Neural cell (in vitro differentiated cells): ENCODE measurements around the gene ECEL1. TPM values are rescaled to one million over a fixed set of nuclear protein-coding genes. Genes with fewer than 3 reads are reported as not detected.

Source experiments
- H2AFZ ChIP-seq: fragments of 200-600, 300-800 bp; sonication (generic), shearing (Covaris generic); 2 replicates; pipeline ENCODE4 v1.6.0; 2014; ENCODE audit warnings: low read depth, mild to moderate bottlenecking, antibody characterized with exemption, low read length, moderate library complexity
- H3F3A ChIP-seq: fragments of 200-600 bp; shearing (Covaris generic); 2 replicates; pipeline ENCODE4 v1.6.1; 2016; ENCODE audit warnings: mild to moderate bottlenecking, moderate library complexity, mixed read lengths, antibody characterized with exemption, low read length; ENCODE audit not compliant: insufficient read depth, poor library complexity, severe bottlenecking
- H3K27ac ChIP-seq: fragments of 200-600, 300-800 bp; sonication (generic), shearing (Covaris generic); 2 replicates; pipeline ENCODE4 v1.5.1; 2014; ENCODE audit warnings: mild to moderate bottlenecking, low read length, moderate library complexity
- H3K27me3 ChIP-seq: fragments of 300-800, 200-600 bp; sonication (generic), shearing (Covaris generic); 2 replicates; pipeline ENCODE4 v1.6.0; 2014; ENCODE audit warnings: mild to moderate bottlenecking, low read depth, low read length, moderate library complexity; ENCODE audit not compliant: insufficient read depth
- H3K36me3 ChIP-seq: fragments of 300-800, 200-600 bp; sonication (generic), shearing (Covaris generic); 2 replicates; pipeline ENCODE4 v1.5.1; 2014; ENCODE audit warnings: mild to moderate bottlenecking, antibody characterized with exemption, low read length, moderate library complexity; ENCODE audit not compliant: insufficient read depth
- H3K4me2 ChIP-seq: fragments of 300-800, 200-600 bp; sonication (generic), shearing (Covaris generic); 2 replicates; pipeline ENCODE4 v1.6.0; 2014; ENCODE audit warnings: mild to moderate bottlenecking, low read length
- H3K4me3 ChIP-seq: fragments of 300-800, 200-600 bp; sonication (generic), shearing (Covaris generic); 2 replicates; pipeline ENCODE4 v1.5.1; 2014; ENCODE audit warnings: mild to moderate bottlenecking, low read length, moderate library complexity
- H3K79me2 ChIP-seq: fragments of 200-600 bp; shearing (Covaris generic); replicated peaks from 2 replicates; pipeline ENCODE4 v1.6.0; 2014; ENCODE audit warnings: mild to moderate bottlenecking, low read length, moderate library complexity; ENCODE audit not compliant: insufficient read depth
- H3K9ac ChIP-seq: fragments of 300-800, 200-600 bp; sonication (generic), shearing (Covaris generic); 2 replicates; pipeline ENCODE4 v1.6.1; 2016; ENCODE audit warnings: mild to moderate bottlenecking, low read length, mixed read lengths
- H3K9me2 ChIP-seq: fragments of 200-600 bp; shearing (Covaris generic); 2 replicates; pipeline ENCODE4 v1.6.1; 2016; ENCODE audit warnings: mild to moderate bottlenecking, low read length, mixed read lengths; ENCODE audit not compliant: insufficient read depth
- H3K9me3 ChIP-seq: fragments of 200-600, 300-800 bp; sonication (generic), shearing (Covaris generic); 2 replicates; pipeline ENCODE4 v1.6.1; 2016; ENCODE audit warnings: mild to moderate bottlenecking, mixed run types, low read length, moderate library complexity, mixed read lengths
- H4K20me1 ChIP-seq: fragments of 200-600 bp; shearing (Covaris generic); 2 replicates; pipeline ENCODE4 v1.6.1; 2016; ENCODE audit warnings: mild to moderate bottlenecking, mixed run types; ENCODE audit not compliant: insufficient read depth
- CTCF ChIP-seq: fragments of 450-650 bp; IDR thresholded peaks from 2 replicates; pipeline ENCODE4 v1.5.1; 2014; ENCODE audit warnings: antibody characterized with exemption, mild to moderate bottlenecking, moderate library complexity; ENCODE audit not compliant: poor library complexity, severe bottlenecking
- EP300 ChIP-seq: fragments of 450-650 bp; conservative IDR thresholded peaks from 2 replicates; pipeline ENCODE4 v1.6.1; 2014; ENCODE audit warnings: antibody characterized with exemption, mild to moderate bottlenecking, moderate library complexity; ENCODE audit not compliant: poor library complexity, severe bottlenecking
- EZH2 ChIP-seq: fragments of 200-600, 300-800 bp; shearing (Covaris generic), sonication (generic); IDR thresholded peaks from 2 replicates; pipeline ENCODE4 v1.6.1; 2014; ENCODE audit warnings: antibody characterized with exemption, low read length, borderline replicate concordance, mild to moderate bottlenecking; ENCODE audit not compliant: insufficient read depth, poor library complexity, severe bottlenecking
- MXI1 ChIP-seq: fragments of 450-650 bp; conservative IDR thresholded peaks from 2 replicates; pipeline ENCODE4 v1.6.1; 2014; ENCODE audit warnings: antibody characterized with exemption, mild to moderate bottlenecking; ENCODE audit not compliant: poor library complexity, severe bottlenecking
- POLR2AphosphoS5 ChIP-seq: IDR thresholded peaks from 2 replicates; pipeline ENCODE4 v1.6.1; 2012
- RAD21 ChIP-seq: fragments of 450-650 bp; conservative IDR thresholded peaks from 2 replicates; pipeline ENCODE4 v1.6.1; 2014; ENCODE audit warnings: antibody characterized with exemption, mild to moderate bottlenecking, moderate library complexity
- REST ChIP-seq: IDR thresholded peaks from 2 replicates; pipeline ENCODE4 v1.6.1; 2012; ENCODE audit warnings: borderline replicate concordance
- SMC3 ChIP-seq: fragments of 450-650 bp; conservative IDR thresholded peaks from 2 replicates; pipeline ENCODE4 v1.6.1; 2014; ENCODE audit warnings: antibody characterized with exemption, mild to moderate bottlenecking, moderate library complexity; ENCODE audit not compliant: poor library complexity
- TAF1 ChIP-seq: IDR thresholded peaks from 2 replicates; pipeline ENCODE4 v1.6.1; 2012; ENCODE audit warnings: low read depth
- polyA plus RNA-seq: library from polyadenylated mRNA; depleted of rRNA; stranded (reverse); fragments of >200 nt; gene quantifications from 2 replicates; pipeline ENCODE4 v1.2.3, GENCODE V29; 2014

Gene ECEL1
- polyA plus RNA-seq, 1 donor from 2014 or later = 60.9 TPM

- Histone ChIP-seq H3K4me2 (no peak overlapping the region), H4K20me1 (no peaks in the 10 kb centered on the region), H3K79me2 (no peaks in the 10 kb centered on the region), H3K9me3 (no peaks in the 10 kb centered on the region), H3K9ac (no peak overlapping the region), H3K27ac (no peak overlapping the region), H3F3A (no peaks in the 10 kb centered on the region), H3K4me3 (no peak overlapping the region), H2AFZ (no peak overlapping the region), H3K9me2 (no peaks in the 10 kb centered on the region), H3K36me3 (no peaks in the 10 kb centered on the region), H3K27me3 (no peaks in the 10 kb centered on the region)
- TF ChIP-seq CTCF = no peak
- TF ChIP-seq EP300 = no peak
- no peak for TF ChIP-seq SMC3
- TF ChIP-seq MXI1 = no peak
- TF ChIP-seq RAD21 = no peak
- no peak for TF ChIP-seq TAF1
Observed at GRCh38 chr2:232476791-232477190, 10.8 kb downstream of the ECEL1 start.

GRCh38 chr2:232476045-232476444, 11.6 kb downstream of the ECEL1 start:
- Histone ChIP-seq H2AFZ (no peak overlapping the region), H3K9me3 (no peaks in the 10 kb centered on the region), H3F3A (no peaks in the 10 kb centered on the region), H3K4me3 (no peak overlapping the region), H3K9ac (no peak overlapping the region), H3K4me2 (no peak overlapping the region), H3K36me3 (no peaks in the 10 kb centered on the region), H3K79me2 (no peaks in the 10 kb centered on the region), H3K27me3 (no peaks in the 10 kb centered on the region), H3K9me2 (no peaks in the 10 kb centered on the region), H4K20me1 (no peaks in the 10 kb centered on the region), H3K27ac (no peak overlapping the region)
- TF ChIP-seq POLR2AphosphoS5 (no peak), CTCF (no peak), EP300 (no peak), REST (no peak), SMC3 (no peak), EZH2 (no peak), MXI1 (no peak), RAD21 (no peak), TAF1 (no peak)
